Trophoblast cell (in vitro differentiated cells and primary cell): Measurements from ENCODE around the gene IGFN1.

Experiments used
- DNase-seq, 2 donors: peaks; one replicate each; pipeline ENCODE4 v3.0.0-alpha.2; 2016
- H2AFZ ChIP-seq: 2 replicates; pipeline ENCODE4 v1.6.1; 2013; ENCODE audit warnings: low read length, moderate library complexity, mild to moderate bottlenecking; ENCODE audit not compliant: insufficient read depth, poor library complexity
- H2AK5ac ChIP-seq: 2 replicates; pipeline ENCODE4 v1.6.1; 2013; ENCODE audit warnings: mild to moderate bottlenecking, low read length
- H2BK120ac ChIP-seq: 2 replicates; pipeline ENCODE4 v1.6.1; 2013; ENCODE audit warnings: low read length, mild to moderate bottlenecking, moderate library complexity; ENCODE audit not compliant: insufficient read depth, poor library complexity
- H2BK12ac ChIP-seq: 2 replicates; pipeline ENCODE4 v1.6.1; 2013; ENCODE audit warnings: mild to moderate bottlenecking, low read length, moderate library complexity
- H2BK5ac ChIP-seq: 2 replicates; pipeline ENCODE4 v1.6.1; 2013; ENCODE audit warnings: low read length, low read depth, moderate library complexity, mild to moderate bottlenecking; ENCODE audit not compliant: poor library complexity
- H3K14ac ChIP-seq: 2 replicates; pipeline ENCODE4 v1.6.1; 2013; ENCODE audit warnings: mild to moderate bottlenecking, low read length
- H3K18ac ChIP-seq: 2 replicates; pipeline ENCODE4 v1.6.1; 2013; ENCODE audit warnings: mild to moderate bottlenecking, low read length
- H3K23ac ChIP-seq: 2 replicates; pipeline ENCODE4 v1.6.1; 2013; ENCODE audit warnings: low read length
- H3K27ac ChIP-seq: 2 replicates; pipeline ENCODE4 v1.5.1; 2013; ENCODE audit warnings: low read depth, mild to moderate bottlenecking, inconsistent platforms, low read length, moderate library complexity
- H3K27me3 ChIP-seq: 2 replicates; pipeline ENCODE4 v1.6.1; 2013; ENCODE audit warnings: inconsistent platforms, mild to moderate bottlenecking, low read length, moderate library complexity; ENCODE audit not compliant: insufficient read depth
- H3K36me3 ChIP-seq, 2 experiments: 1 replicate in 1 of 2; 2 replicates in 1 of 2; pipeline ENCODE4 v1.6.1; 2013; ENCODE audit warnings: low read length in 2 of 2, mild to moderate bottlenecking in 2 of 2, moderate library complexity in 1 of 2; ENCODE audit not compliant: insufficient read depth in 2 of 2, control insufficient read depth in 1 of 2
- H3K4ac ChIP-seq: 2 replicates; pipeline ENCODE4 v1.6.1; 2013; ENCODE audit warnings: low read depth, mild to moderate bottlenecking, low read length, moderate library complexity
- H3K4me1 ChIP-seq, 2 experiments: 1 replicate in 1 of 2; 2 replicates in 1 of 2; pipeline ENCODE4 v1.6.1; 2013; ENCODE audit warnings: low read length in 2 of 2, mild to moderate bottlenecking in 2 of 2, moderate library complexity in 1 of 2; ENCODE audit not compliant: insufficient read depth in 2 of 2, control insufficient read depth in 1 of 2
- H3K4me2 ChIP-seq: 2 replicates; pipeline ENCODE4 v1.6.1; 2013; ENCODE audit warnings: inconsistent platforms, mild to moderate bottlenecking, low read length, moderate library complexity
- H3K4me3 ChIP-seq: 2 replicates; pipeline ENCODE4 v1.5.1; 2013; ENCODE audit warnings: mild to moderate bottlenecking, low read depth, low read length, inconsistent platforms
- H3K79me1 ChIP-seq: one replicate; pipeline ENCODE4 v1.6.1; 2013; ENCODE audit warnings: low read length
- H3K79me2 ChIP-seq: 2 replicates; pipeline ENCODE4 v1.6.1; 2013; ENCODE audit warnings: low read length, mild to moderate bottlenecking; ENCODE audit not compliant: control insufficient read depth, insufficient read depth, poor library complexity
- H3K9ac ChIP-seq: 2 replicates; pipeline ENCODE4 v1.6.1; 2013; ENCODE audit warnings: mild to moderate bottlenecking, low read length
- H3K9me3 ChIP-seq: 2 replicates; pipeline ENCODE4 v1.6.1; 2013; ENCODE audit warnings: low read depth, mild to moderate bottlenecking, control low read depth, inconsistent platforms, low read length; ENCODE audit not compliant: insufficient read depth
- H4K12ac ChIP-seq: 2 replicates; pipeline ENCODE4 v1.6.1; 2013; ENCODE audit warnings: low read depth, mild to moderate bottlenecking, low read length, moderate library complexity
- H4K8ac ChIP-seq: 2 replicates; pipeline ENCODE4 v1.6.1; 2013; ENCODE audit warnings: low read depth, mild to moderate bottlenecking, low read length, moderate library complexity
- H4K91ac ChIP-seq: one replicate; pipeline ENCODE4 v1.6.1; 2013; ENCODE audit warnings: low read depth, mild to moderate bottlenecking, low read length, moderate library complexity
- WGBS: extraction: QIAGEN DNeasy Blood & Tissue Kit; methylation state at CpG from one replicate; pipeline ENCODE4 v1.1.7; 2013; ENCODE audit warnings: missing lambda C conversion rate; ENCODE audit not compliant: insufficient read length, insufficient coverage; ENCODE audit errors: extremely low coverage; 5-methylcytosine and 5-hydroxymethylcytosine counted together

IGFN1 gene

DNA sequence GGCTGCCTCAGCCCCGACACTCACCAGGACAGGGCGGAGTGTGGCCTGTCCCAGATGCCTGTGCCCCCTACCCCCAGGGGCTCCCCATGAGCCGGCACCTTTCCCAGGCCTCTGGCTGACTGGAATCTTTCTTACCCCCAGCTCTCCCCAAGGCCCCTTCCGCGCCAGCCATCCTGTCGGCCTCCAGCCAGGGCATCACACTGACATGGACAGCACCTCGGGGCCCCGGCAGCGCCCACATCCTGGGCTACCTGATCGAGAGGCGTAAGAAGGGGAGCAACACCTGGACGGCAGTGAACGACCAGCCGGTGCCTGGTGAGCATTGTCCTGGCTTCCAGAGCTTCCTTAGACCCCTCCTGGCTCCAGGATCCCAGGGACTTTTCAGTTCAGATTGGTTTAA lies 26.5 kb downstream of the IGFN1 start:
- no peaks in the 10 kb centered on the region for H3K79me1 ChIP-seq
- no peaks in the 10 kb centered on the region for H3K36me3 ChIP-seq
- no peak overlapping the region for H3K23ac ChIP-seq
- no peak overlapping the region for H4K12ac ChIP-seq
- DNase-seq: no peak
- H4K91ac ChIP-seq: no peak overlapping the region
- no peaks in the 10 kb centered on the region for H3K79me2 ChIP-seq
- no peak overlapping the region for H3K14ac ChIP-seq
- no peak overlapping the region for H2BK12ac ChIP-seq
- no peaks in the 10 kb centered on the region for H3K27me3 ChIP-seq
- H3K18ac ChIP-seq: no peak overlapping the region
- peaks cover 4% of the 10 kb centered on the region for H3K9me3 ChIP-seq
- H3K27ac ChIP-seq: no peak overlapping the region
- no peak overlapping the region for H3K4me2 ChIP-seq
- WGBS: no CpG with 5 or more reads among the region's 14 CpGs
- no peak overlapping the region for H3K4me3 ChIP-seq
- no peaks in the 10 kb centered on the region for H3K4me1 ChIP-seq
- no peak overlapping the region for H2BK5ac ChIP-seq
- no peak overlapping the region for H3K4ac ChIP-seq
- H2BK120ac ChIP-seq: no peak overlapping the region
- H4K8ac ChIP-seq: no peak overlapping the region
- no peak overlapping the region for H3K9ac ChIP-seq
- no peak overlapping the region for H2AFZ ChIP-seq
- H2AK5ac ChIP-seq: no peak overlapping the region

DNA sequence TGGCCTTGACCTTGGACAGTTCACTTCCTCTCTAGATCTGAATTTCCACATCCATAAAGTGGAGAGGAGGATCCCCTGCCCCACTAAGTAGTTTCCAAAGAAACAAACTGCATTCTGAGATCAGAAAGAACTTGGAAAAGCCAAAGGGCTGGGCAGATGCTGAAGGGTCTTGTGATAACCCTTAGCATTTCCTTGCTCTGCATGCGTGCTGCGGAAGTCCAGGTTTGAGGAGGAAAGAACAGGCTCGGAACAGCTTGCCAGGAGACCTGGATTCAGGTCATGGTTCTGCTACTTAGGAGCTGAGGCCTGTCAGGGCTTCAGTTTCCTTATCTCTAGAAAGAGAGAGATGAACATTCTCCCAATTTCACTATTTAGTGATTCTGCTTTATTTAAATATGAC lies 27.2 kb downstream of the IGFN1 start:
- no CpG with 5 or more reads among the region's 3 CpGs for WGBS
- peaks cover 4% of the 10 kb centered on the region for H3K9me3 ChIP-seq
- H4K12ac ChIP-seq: no peak overlapping the region
- H3K27me3 ChIP-seq: no peaks in the 10 kb centered on the region
- no peak overlapping the region for H3K18ac ChIP-seq
- H4K91ac ChIP-seq: no peak overlapping the region
- H3K79me1 ChIP-seq: no peaks in the 10 kb centered on the region
- H4K8ac ChIP-seq: no peak overlapping the region
- H3K23ac ChIP-seq: no peak overlapping the region
- H3K79me2 ChIP-seq: no peaks in the 10 kb centered on the region
- no peaks in the 10 kb centered on the region for H3K4me1 ChIP-seq
- no peak overlapping the region for H3K4me3 ChIP-seq
- no peak overlapping the region for H2BK5ac ChIP-seq
- DNase-seq: no peak
- H3K4ac ChIP-seq: no peak overlapping the region
- H2AK5ac ChIP-seq: no peak overlapping the region
- no peak overlapping the region for H2BK120ac ChIP-seq
- H3K36me3 ChIP-seq: no peaks in the 10 kb centered on the region
- H2BK12ac ChIP-seq: no peak overlapping the region
- H3K27ac ChIP-seq: no peak overlapping the region
- no peak overlapping the region for H3K4me2 ChIP-seq
- no peak overlapping the region for H3K9ac ChIP-seq
- H3K14ac ChIP-seq: no peak overlapping the region
- H2AFZ ChIP-seq: no peak overlapping the region

DNA sequence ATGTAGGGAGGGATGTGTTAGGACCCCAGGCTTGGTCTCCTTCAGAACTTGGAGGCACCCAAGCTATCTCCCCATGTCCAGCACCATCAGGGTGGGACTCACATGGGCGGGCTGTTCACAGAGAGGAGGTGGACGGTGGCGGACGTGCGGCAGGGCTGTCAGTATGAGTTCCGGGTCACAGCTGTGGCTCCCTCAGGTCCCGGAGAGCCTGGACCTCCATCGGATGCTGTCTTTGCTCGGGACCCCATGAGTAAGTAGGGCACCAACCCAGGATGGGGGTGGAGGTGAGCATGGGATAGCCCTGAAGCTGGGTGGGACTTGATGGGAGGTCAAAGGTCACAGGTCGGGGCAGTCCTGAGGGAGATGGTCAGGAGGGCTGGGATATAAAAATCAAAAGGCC lies 27.8 kb downstream of the IGFN1 start:
- peaks cover 1% of the 10 kb centered on the region for H3K9me3 ChIP-seq
- no peak overlapping the region for H3K9ac ChIP-seq
- H3K14ac ChIP-seq: no peak overlapping the region
- no peak overlapping the region for H4K8ac ChIP-seq
- no peaks in the 10 kb centered on the region for H3K4me1 ChIP-seq
- no peak overlapping the region for H3K23ac ChIP-seq
- no peak overlapping the region for H2BK120ac ChIP-seq
- no peak overlapping the region for H2BK5ac ChIP-seq
- no peak overlapping the region for H3K4me2 ChIP-seq
- H2AFZ ChIP-seq: no peak overlapping the region
- no CpG with 5 or more reads among the region's 10 CpGs for WGBS
- H3K4ac ChIP-seq: no peak overlapping the region
- no peak overlapping the region for H3K27ac ChIP-seq
- no peaks in the 10 kb centered on the region for H3K27me3 ChIP-seq
- no peak overlapping the region for H2BK12ac ChIP-seq
- no peak overlapping the region for H4K12ac ChIP-seq
- H3K36me3 ChIP-seq: no peaks in the 10 kb centered on the region
- DNase-seq: no peak
- H2AK5ac ChIP-seq: no peak overlapping the region
- H3K79me2 ChIP-seq: no peaks in the 10 kb centered on the region
- H3K79me1 ChIP-seq: no peaks in the 10 kb centered on the region
- H3K4me3 ChIP-seq: no peak overlapping the region
- no peak overlapping the region for H3K18ac ChIP-seq
- no peak overlapping the region for H4K91ac ChIP-seq

DNA sequence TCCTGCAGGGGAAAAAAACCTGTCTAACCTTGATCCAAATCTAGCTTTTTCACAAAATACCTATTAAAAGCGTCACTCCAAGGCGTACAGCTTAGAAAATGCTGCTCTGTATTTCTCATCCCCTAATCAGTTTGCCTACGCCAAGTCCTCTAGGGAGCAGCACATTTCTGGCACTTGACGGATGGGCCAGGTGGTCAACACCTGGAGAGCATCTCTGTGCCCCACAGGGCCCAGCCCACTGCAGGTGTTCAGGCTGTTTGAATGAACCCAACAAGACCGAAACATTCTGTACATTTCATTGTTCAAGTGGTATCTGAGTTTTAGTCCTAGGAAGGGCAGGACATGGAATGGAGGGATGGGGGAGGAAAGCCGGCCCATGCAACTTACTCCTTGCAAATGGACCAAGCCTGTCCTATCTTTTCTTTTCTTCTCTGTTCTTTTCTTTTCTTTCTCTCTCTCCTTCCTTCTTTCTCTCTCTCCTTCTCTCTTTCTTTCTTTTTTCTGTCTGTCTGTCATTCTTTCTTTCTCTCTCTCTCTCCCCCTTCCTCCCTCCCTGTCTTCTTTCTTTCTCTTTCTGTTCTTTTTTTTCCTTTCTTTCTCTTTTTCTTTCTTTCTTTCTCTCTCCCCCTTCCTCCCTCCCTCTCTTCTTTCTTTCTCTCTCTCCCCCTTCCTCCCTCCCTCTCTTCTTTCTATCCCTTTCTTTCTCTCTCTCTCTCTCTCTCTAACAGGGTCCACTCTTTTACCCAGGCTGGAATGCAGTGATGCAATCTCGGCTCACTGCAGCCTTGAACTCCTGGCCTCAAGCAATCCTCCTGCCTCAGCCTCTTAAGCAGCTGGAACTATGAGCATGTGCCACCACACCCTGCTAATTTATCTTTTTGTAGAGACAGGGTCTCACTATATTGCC lies 29.1 kb downstream of the IGFN1 start:
- no peak overlapping the region for H3K9ac ChIP-seq
- no peak overlapping the region for H2BK120ac ChIP-seq
- no peak overlapping the region for H2BK5ac ChIP-seq
- H3K79me1 ChIP-seq: no peaks in the 10 kb centered on the region
- no peak overlapping the region for H4K12ac ChIP-seq
- H3K14ac ChIP-seq: no peak overlapping the region
- H4K8ac ChIP-seq: no peak overlapping the region
- H3K4me2 ChIP-seq: no peak overlapping the region
- peak; percentile 96 for DNase-seq
- H3K27ac ChIP-seq: no peak overlapping the region
- H3K4me1 ChIP-seq: no peaks in the 10 kb centered on the region
- no CpG with 5 or more reads among the region's 7 CpGs for whole genome bisulfite sequencing
- no peak overlapping the region for H2AK5ac ChIP-seq
- H2BK12ac ChIP-seq: no peak overlapping the region
- no peaks in the 10 kb centered on the region for H3K27me3 ChIP-seq
- no peak overlapping the region for H4K91ac ChIP-seq
- no peaks in the 10 kb centered on the region for H3K36me3 ChIP-seq
- no peak overlapping the region for H3K23ac ChIP-seq
- H3K79me2 ChIP-seq: no peaks in the 10 kb centered on the region
- no peak overlapping the region for H3K18ac ChIP-seq
- H3K9me3 ChIP-seq: peaks cover 1% of the 10 kb centered on the region
- no peak overlapping the region for H3K4me3 ChIP-seq
- H2AFZ ChIP-seq: no peak overlapping the region
- H3K4ac ChIP-seq: no peak overlapping the region
